Neural progenitor cell (in vitro differentiated cells): ENCODE data around the gene FBXO44.

Source experiments
- CTCF ChIP-seq: fragments of 200-600 bp; sonication (generic); IDR thresholded peaks from 2 replicates; pipeline ENCODE4 v1.5.1; 2017; ENCODE audit warnings: antibody characterized with exemption, mild to moderate bottlenecking
- EZH2 ChIP-seq: fragments of 200-600 bp; sonication (generic); IDR thresholded peaks from 2 replicates; pipeline ENCODE4 v1.6.1; 2017; ENCODE audit warnings: antibody characterized with exemption, mild to moderate bottlenecking, moderate library complexity
- EZH2phosphoT487 ChIP-seq: fragments of 200-600 bp; sonication (generic); IDR thresholded peaks from 2 replicates; pipeline ENCODE4 v1.6.1; 2017; ENCODE audit warnings: antibody characterized with exemption

GRCh38 chr1:11611638-11612327 is 42.9 kb upstream of the FBXO44 start:
- TF ChIP-seq EZH2 (no peak), CTCF (no peak), EZH2phosphoT487 (no peak)
